Neural progenitor cell (in vitro differentiated cells): ENCODE results near the gene CD22. TPM values are rescaled to one million over a fixed set of nuclear protein-coding genes. Genes with fewer than 3 reads are reported as not detected.

Experiments
- DNase-seq: peaks from one replicate; pipeline ENCODE4 v3.0.0-alpha.2; 2016; ENCODE audit warnings: low spot score
- H2AFZ ChIP-seq: fragments of 200-600 bp; sonication (generic); replicated peaks from 2 replicates; pipeline ENCODE4 v1.6.1; 2016; ENCODE audit warnings: antibody characterized with exemption
- H3F3A ChIP-seq: fragments of 200-600 bp; sonication (generic); 2 replicates; pipeline ENCODE4 v1.6.1; 2016; ENCODE audit warnings: antibody characterized with exemption, low read depth
- H3K27ac ChIP-seq: fragments of 200-600 bp; sonication (generic); 2 replicates; pipeline ENCODE4 v1.5.1; 2016; ENCODE audit warnings: mild to moderate bottlenecking
- H3K27me3 ChIP-seq: fragments of 200-600 bp; sonication (generic); 2 replicates; pipeline ENCODE4 v1.6.1; 2016; ENCODE audit warnings: mild to moderate bottlenecking, moderate library complexity
- H3K36me3 ChIP-seq: fragments of 200-600 bp; sonication (generic); 2 replicates; pipeline ENCODE4 v1.5.1; 2016
- H3K4me1 ChIP-seq: fragments of 200-600 bp; sonication (generic); 2 replicates; pipeline ENCODE4 v1.6.1; 2016; ENCODE audit warnings: mixed run types
- H3K4me2 ChIP-seq: fragments of 200-600 bp; sonication (generic); 2 replicates; pipeline ENCODE4 v1.6.1; 2016
- H3K4me3 ChIP-seq: fragments of 200-600 bp; sonication (generic); 2 replicates; pipeline ENCODE4 v1.5.1; 2016
- H3K79me2 ChIP-seq: fragments of 200-600 bp; sonication (generic); 2 replicates; pipeline ENCODE4 v1.6.1; 2016; ENCODE audit warnings: low read depth
- H3K9ac ChIP-seq: fragments of 200-600 bp; sonication (generic); 2 replicates; pipeline ENCODE4 v1.6.1; 2016
- H3K9me3 ChIP-seq: fragments of 200-600 bp; sonication (generic); 2 replicates; pipeline ENCODE4 v1.5.1; 2016; ENCODE audit warnings: low read depth
- H4K20me1 ChIP-seq: fragments of 200-600 bp; sonication (generic); 2 replicates; pipeline ENCODE4 v1.6.1; 2016; ENCODE audit warnings: low read depth
- H3K27ac Mint-ChIP-seq: 3 replicates; pipeline ENCODE4 v1.8.0; 2021; ENCODE audit warnings: mixed read lengths
- H3K27me3 Mint-ChIP-seq: 2 replicates; pipeline ENCODE4 v1.8.0; 2022; ENCODE audit warnings: low read depth, mild to moderate bottlenecking, inconsistent platforms, moderate library complexity, mixed read lengths; ENCODE audit not compliant: insufficient read depth
- H3K36me3 Mint-ChIP-seq: 3 replicates; pipeline ENCODE4 v1.8.0; 2021; ENCODE audit warnings: mixed read lengths
- H3K4me1 Mint-ChIP-seq: 3 replicates; pipeline ENCODE4 v1.8.0; 2021; ENCODE audit warnings: mixed read lengths
- H3K4me3 Mint-ChIP-seq: 3 replicates; pipeline ENCODE4 v1.8.0; 2021; ENCODE audit warnings: mild to moderate bottlenecking, moderate library complexity, mixed read lengths
- H3K9me3 Mint-ChIP-seq: 3 replicates; pipeline ENCODE4 v1.8.0; 2020; ENCODE audit warnings: mixed read lengths
- CTCF ChIP-seq: fragments of 200-600 bp; sonication (generic); IDR thresholded peaks from 2 replicates; pipeline ENCODE4 v1.5.1; 2017; ENCODE audit warnings: antibody characterized with exemption, mild to moderate bottlenecking
- EZH2 ChIP-seq: fragments of 200-600 bp; sonication (generic); IDR thresholded peaks from 2 replicates; pipeline ENCODE4 v1.6.1; 2017; ENCODE audit warnings: antibody characterized with exemption, mild to moderate bottlenecking, moderate library complexity
- EZH2phosphoT487 ChIP-seq: fragments of 200-600 bp; sonication (generic); IDR thresholded peaks from 2 replicates; pipeline ENCODE4 v1.6.1; 2017; ENCODE audit warnings: antibody characterized with exemption
- total RNA-seq: library from RNA; depleted of rRNA; stranded (reverse); fragments of >200 nt; gene quantifications from 2 replicates; pipeline ENCODE4 v1.2.3, GENCODE V29; 2015; ENCODE audit warnings: low replicate concordance

CD22 gene
- 0.62 TPM in 1 of 2 replicates, not detected in the other for total RNA-seq

GRCh38 chr19:35328851-35329285 lies at the start of gene CD22:
TSS of gene CD22 (plus strand) at chr19:35329187. CDS start at chr19:35332041, 2,854 bp downstream.
- H2AFZ ChIP-seq = no peak within 1 kb of the TSS

GRCh38 chr19:35279374-35279773 lies 49.6 kb upstream of the CD22 start:
- DNase-seq = no peak
- H3K4me3 ChIP-seq = no peak overlapping the region
- no peak overlapping the region for H3K27ac Mint-ChIP-seq
- no peaks in the 10 kb centered on the region for H3K9me3 Mint-ChIP-seq
- no peak overlapping the region for H3K9ac ChIP-seq
- H4K20me1 ChIP-seq = peaks cover 6% of the 10 kb centered on the region
- no peak overlapping the region for H2AFZ ChIP-seq
- no peaks in the 10 kb centered on the region for H3F3A ChIP-seq
- no peaks in the 10 kb centered on the region for H3K79me2 ChIP-seq
- no peaks in the 10 kb centered on the region for H3K27me3 ChIP-seq
- no peaks in the 10 kb centered on the region for H3K4me1 Mint-ChIP-seq
- H3K36me3 Mint-ChIP-seq = peaks cover 16% of the 10 kb centered on the region
- no peaks in the 10 kb centered on the region for H3K36me3 ChIP-seq
- no peak overlapping the region for H3K4me2 ChIP-seq
- no peaks in the 10 kb centered on the region for H3K9me3 ChIP-seq
- peaks cover 14% of the 10 kb centered on the region for H3K27me3 Mint-ChIP-seq
- no peaks in the 10 kb centered on the region for H3K4me1 ChIP-seq
- H3K4me3 Mint-ChIP-seq = no peak overlapping the region
- no peak overlapping the region for H3K27ac ChIP-seq
- TF ChIP-seq EZH2 (no peak), EZH2phosphoT487 (no peak), CTCF (no peak)

More at GRCh38 chr19:35328851-35329285, at the start of gene CD22:
- H3F3A ChIP-seq = no peaks in the 10 kb centered on the region
- no peaks in the 10 kb centered on the region for H3K27me3 ChIP-seq
- no peak for TF ChIP-seq EZH2
- no peak for TF ChIP-seq CTCF
- TF ChIP-seq EZH2phosphoT487 = no peak
- no peaks in the 10 kb centered on the region for H3K79me2 ChIP-seq
- Mint-ChIP-seq H3K4me1 (no peaks in the 10 kb centered on the region), H3K27me3 (no peaks in the 10 kb centered on the region), H3K4me3 (no peak within 1 kb of the TSS), H3K9me3 (no peaks in the 10 kb centered on the region), H3K36me3 (no peaks in the 10 kb centered on the region), H3K27ac (no peak within 1 kb of the TSS)
- no peak within 1 kb of the TSS for H3K4me3 ChIP-seq
- no peak within 1 kb of the TSS for H3K4me2 ChIP-seq
- no peak for DNase-seq
- H3K4me1 ChIP-seq = no peaks in the 10 kb centered on the region
- no peaks in the 10 kb centered on the region for H3K36me3 ChIP-seq
- no peaks in the 10 kb centered on the region for H3K9me3 ChIP-seq
- no peaks in the 10 kb centered on the region for H4K20me1 ChIP-seq
- no peak within 1 kb of the TSS for H3K9ac ChIP-seq
- no peak within 1 kb of the TSS for H3K27ac ChIP-seq

GRCh38 chr19:35279985-35280821 lies 48.8 kb upstream of the CD22 start:
- Histone ChIP-seq H3K79me2 (no peaks in the 10 kb centered on the region), H3K27ac (no peak overlapping the region), H3K36me3 (no peaks in the 10 kb centered on the region), H4K20me1 (no peaks in the 10 kb centered on the region), H2AFZ (no peak overlapping the region), H3K4me1 (no peaks in the 10 kb centered on the region), H3K9ac (no peak overlapping the region), H3K4me2 (no peak overlapping the region), H3K4me3 (no peak overlapping the region), H3K9me3 (no peaks in the 10 kb centered on the region), H3F3A (no peaks in the 10 kb centered on the region), H3K27me3 (no peaks in the 10 kb centered on the region)
- peaks cover 2% of the 10 kb centered on the region for H3K4me1 Mint-ChIP-seq
- H3K27ac Mint-ChIP-seq = peak overlapping the region; percentile 60
- DNase-seq = no peak
- no peak overlapping the region for H3K4me3 Mint-ChIP-seq
- no peak for TF ChIP-seq CTCF
- TF ChIP-seq EZH2phosphoT487 = no peak
- no peak for TF ChIP-seq EZH2
- H3K9me3 Mint-ChIP-seq = no peaks in the 10 kb centered on the region
- H3K36me3 Mint-ChIP-seq = peaks cover 16% of the 10 kb centered on the region
- peaks cover 14% of the 10 kb centered on the region for H3K27me3 Mint-ChIP-seq
